Measurements from ENCODE around the gene YY1. TPM values are rescaled to one million over a fixed set of nuclear protein-coding genes. Genes with fewer than 3 reads are reported as not detected.
"Not testable (repeated sequence)": the region's sequence is repeated elsewhere in the genome, so short reads cannot be mapped to it uniquely, and the experiment has no call there.

Gene YY1
- total RNA-seq, 6 donors from 2014 or later, result 35.6 to 70.4 (median 52.4) TPM

DNA sequence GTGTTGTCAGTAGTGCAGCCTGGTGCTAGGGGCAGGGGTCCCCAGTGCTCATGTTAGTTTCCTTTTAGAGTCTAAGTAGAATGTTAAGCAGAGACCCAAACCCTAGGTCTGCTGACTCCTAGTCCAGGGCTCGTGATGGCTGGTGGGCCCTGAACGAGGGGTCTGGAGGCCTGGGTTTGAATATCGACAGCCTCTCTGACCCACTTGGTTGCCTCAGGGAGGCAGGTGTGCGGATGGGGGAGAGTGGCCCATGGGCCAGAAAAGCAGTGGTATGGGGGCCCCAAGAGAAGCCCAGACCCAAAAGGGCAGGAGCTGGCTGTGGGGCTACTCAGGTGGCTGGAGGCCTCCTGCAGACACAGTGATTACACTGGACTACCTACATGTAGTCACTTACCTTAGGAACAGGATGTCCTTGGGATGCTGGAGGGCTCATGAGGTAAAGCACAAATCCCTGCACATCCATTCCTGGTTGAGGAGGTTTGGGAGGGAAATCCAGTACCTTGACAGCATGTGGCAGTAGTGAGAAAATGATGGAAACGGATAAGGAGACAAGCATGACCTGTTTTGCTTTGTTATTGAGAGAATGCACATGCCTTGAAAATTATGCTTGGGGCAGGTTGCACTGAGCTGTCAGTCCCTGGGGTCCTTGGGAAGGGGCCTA is 69.0 kb downstream of the YY1 start:
- no peak for DNase-seq
- no peaks in the 10 kb centered on the region for H3K27me3 ChIP-seq
- peak overlapping the region in 3 of 4 donors; percentile 74 to 99 (median 96) for H3K4me3 ChIP-seq
- no peaks in the 10 kb centered on the region for H3K36me3 ChIP-seq
- no peak for ATAC-seq (ENCODE audit: low FRiP score in 2 of 2)
- no peak for TF ChIP-seq POLR2AphosphoS5 (IDR thresholded peaks at IDR 0.05)
- no peak for TF ChIP-seq POLR2A (IDR thresholded peaks at IDR 0.05)
- TF ChIP-seq CTCF (IDR thresholded peaks at IDR 0.05), result no peak
- no peak for TF ChIP-seq EP300 (IDR thresholded peaks at IDR 0.05)
- 83 to 85% methylated on average over 5 of the region's 5 CpGs for WGBS, 2 donors
- peak overlapping the region; percentile 81 to 94 (median 86) for H3K27ac ChIP-seq
- peaks cover 49 to 79% (median 61%) of the 10 kb centered on the region in 4 donors for H3K4me1 ChIP-seq
- H3K9me3 ChIP-seq, result no peaks in the 10 kb centered on the region

GRCh38 chr14:100308427-100308792 is 69.5 kb downstream of the YY1 start:
- DNase-seq; ATAC-seq (ENCODE audit: low FRiP score in 2 of 2); H3K36me3 ChIP-seq; H3K4me3 ChIP-seq; H3K27me3 ChIP-seq; H3K9me3 ChIP-seq: not testable (repeated sequence)
- Histone ChIP-seq H3K4me1 (peaks cover 49 to 77% (median 60%) of the 10 kb centered on the region in 4 donors), H3K27ac (peak overlapping the region; percentile 58 to 94 (median 74))
- 78 to 82% methylated on average over 6 of the region's 6 CpGs for WGBS, 2 donors

DNA sequence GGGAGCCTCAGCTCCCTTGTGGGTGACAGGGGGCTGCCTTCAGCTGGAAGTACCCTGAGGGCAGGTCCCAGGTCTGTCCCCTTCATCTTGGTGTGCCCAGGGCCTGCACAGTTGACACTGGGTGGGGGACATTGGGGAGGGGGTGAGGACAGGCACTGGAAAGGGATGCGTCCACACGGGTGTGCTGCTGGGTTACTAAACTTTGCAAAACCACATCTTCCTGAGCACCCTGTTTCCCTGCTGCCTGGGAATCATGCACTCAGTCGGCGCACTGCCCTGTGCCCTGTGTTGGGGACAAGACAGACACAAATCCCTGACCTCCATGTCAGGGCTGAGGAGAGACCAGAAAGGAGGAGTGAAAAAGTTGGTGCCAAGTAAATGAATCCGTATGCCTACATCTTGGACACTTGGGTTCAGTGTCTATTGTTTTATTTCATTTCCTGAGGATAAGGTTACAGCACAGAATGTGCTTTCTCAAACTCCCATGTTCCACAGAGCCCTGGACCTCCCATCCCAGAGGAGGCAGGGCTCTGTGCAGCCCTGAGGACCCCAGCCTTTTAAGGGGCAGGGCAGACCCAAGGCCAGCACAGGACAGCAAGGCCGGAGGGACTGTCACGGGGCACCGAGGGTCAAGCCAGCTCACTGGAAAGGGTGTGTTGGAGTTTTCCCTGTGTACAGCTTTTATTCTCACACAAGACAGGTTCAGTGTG is 70.2 kb downstream of the YY1 start:
- Histone ChIP-seq H3K36me3 (no peaks in the 10 kb centered on the region), H3K9me3 (no peaks in the 10 kb centered on the region), H3K4me1 (peaks cover 44 to 70% (median 55%) of the 10 kb centered on the region in 4 donors), H3K27me3 (no peaks in the 10 kb centered on the region), H3K4me3 (no peak overlapping the region), H3K27ac (peak overlapping the region; percentile 33 to 94 (median 62))
- WGBS, 2 donors, result 50 to 63% methylated on average over 8 of the region's 8 CpGs
- DNase-seq (no peak), ATAC-seq (ENCODE audit: low FRiP score in 2 of 2) (no peak)
- TF ChIP-seq POLR2A (IDR thresholded peaks at IDR 0.05) (no peak), EP300 (IDR thresholded peaks at IDR 0.05) (no peak), CTCF (IDR thresholded peaks at IDR 0.05) (no peak), POLR2AphosphoS5 (IDR thresholded peaks at IDR 0.05) (peak; percentile 11 to 19)

DNA sequence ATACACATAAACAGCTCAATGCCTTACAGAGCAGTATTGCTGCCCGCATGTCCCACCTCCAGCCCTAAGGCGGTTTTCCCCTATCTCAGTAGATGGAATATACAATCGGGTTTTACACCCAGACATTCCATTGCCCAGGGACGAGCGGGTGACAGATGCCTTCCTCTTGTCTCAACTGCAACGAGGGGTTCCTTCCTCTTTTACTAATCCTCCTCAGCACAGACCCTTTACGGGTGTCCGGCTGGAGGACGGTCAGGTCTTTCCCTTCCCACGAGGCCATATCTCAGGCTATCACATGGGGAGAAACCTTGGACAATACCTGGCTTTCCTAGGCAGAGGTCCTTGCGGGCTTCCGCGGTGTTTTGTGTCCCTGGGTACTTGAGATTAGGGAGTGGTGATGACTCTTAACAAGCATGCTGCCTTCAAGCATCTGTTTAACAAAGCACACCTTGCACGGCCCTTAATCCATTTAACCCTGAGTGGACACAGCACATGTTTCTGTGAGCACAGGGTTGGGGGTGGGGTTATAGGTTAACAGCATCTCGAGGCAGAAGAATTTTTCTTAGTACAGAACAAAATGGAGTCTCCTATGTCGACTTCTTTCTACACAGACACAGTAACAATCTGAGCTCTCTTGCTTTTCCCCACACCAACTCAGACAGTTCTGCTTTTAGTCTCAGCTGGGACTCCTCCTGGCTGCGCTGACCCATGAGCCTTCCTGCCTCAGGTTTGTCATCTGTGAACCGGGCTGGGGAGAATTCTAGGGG is 73.3 kb downstream of the YY1 start:
- not testable (repeated sequence) for H3K36me3 ChIP-seq; H3K27me3 ChIP-seq; H3K9me3 ChIP-seq; H3K27ac ChIP-seq; H3K4me3 ChIP-seq; ATAC-seq (ENCODE audit: low FRiP score in 2 of 2)
- WGBS, 2 donors, result 23 to 29% methylated on average over 18 of the region's 18 CpGs
- DNase-seq, result peak in 1 of 2 donors; percentile 41
- H3K4me1 ChIP-seq, result peaks cover 33 to 47% (median 40%) of the 10 kb centered on the region in 4 donors

GRCh38 chr14:100312877-100313400 is 74.0 kb downstream of the YY1 start:
- peaks cover 33 to 44% (median 36%) of the 10 kb centered on the region in 4 donors for H3K4me1 ChIP-seq
- ATAC-seq (ENCODE audit: low FRiP score in 2 of 2), result peak in 1 of 2 donors; percentile 13
- TF ChIP-seq EP300 (IDR thresholded peaks at IDR 0.05) (no peak), POLR2AphosphoS5 (IDR thresholded peaks at IDR 0.05) (no peak), CTCF (IDR thresholded peaks at IDR 0.05) (no peak), POLR2A (IDR thresholded peaks at IDR 0.05) (no peak)

More at GRCh38 chr14:100312877-100313400, 74.0 kb downstream of the YY1 start:
- Histone ChIP-seq H3K4me3 (no peak overlapping the region), H3K36me3 (no peaks in the 10 kb centered on the region), H3K27ac (no peak overlapping the region), H3K27me3 (no peaks in the 10 kb centered on the region), H3K9me3 (no peaks in the 10 kb centered on the region)
- WGBS, 2 donors, result 43 to 52% methylated on average over 5 to 10 of the region's 10 CpGs
- DNase-seq, result no peak

All from upper lobe of left lung (tissue), 6 donors.